ENCODE measurements around the gene XPO5. TPM values are rescaled to one million over a fixed set of nuclear protein-coding genes. Genes with fewer than 3 reads are reported as not detected.
A peak's percentile ranks its signal among the peaks of the same experiment; 100 is the strongest.

XPO5 gene
- total RNA-seq, 1 donor from 2014 or later = 35.0 TPM

DNA sequence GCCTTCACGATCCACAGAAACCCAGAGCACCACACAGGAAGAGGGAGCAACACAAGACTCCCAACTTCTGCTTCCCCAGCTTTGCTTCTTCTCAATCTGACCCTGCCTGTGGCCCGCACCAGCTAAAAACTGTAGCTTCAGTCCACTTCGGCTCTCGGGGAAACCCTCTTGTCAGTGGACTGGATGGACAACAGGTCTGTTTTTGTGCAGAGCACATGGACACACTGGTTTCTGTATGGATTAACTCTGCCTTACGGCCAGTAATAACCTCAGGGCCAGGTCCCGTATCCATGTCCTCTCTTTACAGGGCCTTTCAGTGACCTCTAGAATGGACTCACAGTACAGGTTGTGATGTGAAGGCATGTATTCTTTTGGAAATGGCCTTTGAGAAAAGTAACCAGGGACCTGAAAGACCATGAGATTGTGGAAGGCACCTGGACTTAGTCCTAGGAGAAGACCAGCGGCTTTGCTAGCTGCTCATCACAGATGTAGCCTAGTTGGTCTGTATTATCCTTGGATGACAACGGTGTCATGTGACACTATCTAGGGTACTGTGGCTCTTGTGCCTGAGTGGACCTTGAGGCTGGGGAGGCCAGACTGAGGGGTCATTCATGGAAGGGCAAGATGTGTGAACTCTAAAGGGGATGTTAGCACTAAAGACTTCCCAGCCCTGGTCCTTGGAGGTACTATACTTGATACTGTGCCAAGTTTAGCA lies 53.1 kb downstream of the XPO5 start:
- peaks cover 71 to 82% (median 80%) of the 10 kb centered on the region in 3 donors for H3K36me3 ChIP-seq (ENCODE audit: control insufficient read depth in 3 of 3, insufficient read depth in 3 of 3, low read length in 3 of 3)
- H3K4me3 ChIP-seq (ENCODE audit: low read length in 3 of 3) = no peak overlapping the region

DNA sequence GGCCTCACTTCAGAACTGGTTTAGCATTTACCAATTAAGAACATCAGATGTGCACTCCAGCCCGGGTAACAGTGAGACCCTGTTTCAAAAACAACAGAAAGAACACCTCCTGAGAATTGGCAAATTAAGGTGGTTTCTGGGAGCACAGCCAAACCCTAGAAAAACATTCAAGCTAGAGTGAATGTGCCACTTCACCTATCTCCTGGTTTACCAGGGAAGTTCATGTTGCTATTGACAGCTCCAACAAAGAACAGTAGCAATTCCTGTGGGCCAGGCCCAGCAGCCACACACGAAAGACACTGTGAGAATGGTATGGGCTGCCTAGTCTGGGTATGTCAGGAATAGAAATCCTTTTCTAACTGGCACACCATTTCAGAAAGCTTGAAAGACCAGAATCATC lies 54.0 kb downstream of the XPO5 start:
- H3K4me1 ChIP-seq (ENCODE audit: control insufficient read depth in 3 of 3, insufficient read depth in 3 of 3, low read length in 3 of 3) = peaks cover 12 to 16% (median 13%) of the 10 kb centered on the region in 3 donors
- H3K27ac ChIP-seq (ENCODE audit: low read depth, low read length) = no peak overlapping the region
- H3K27me3 ChIP-seq (ENCODE audit: control insufficient read depth in 3 of 3, insufficient read depth in 3 of 3, low read length in 3 of 3) = no peaks in the 10 kb centered on the region
- H3K9ac ChIP-seq (ENCODE audit: low read depth in 1 of 3, low read length in 3 of 3) = no peak overlapping the region
- no peaks in the 10 kb centered on the region for H3K9me3 ChIP-seq (ENCODE audit: control insufficient read depth in 3 of 3, low read length in 3 of 3)
- peaks cover 69 to 74% (median 72%) of the 10 kb centered on the region in 3 donors for H3K36me3 ChIP-seq (ENCODE audit: control insufficient read depth in 3 of 3, insufficient read depth in 3 of 3, low read length in 3 of 3)
- no peak overlapping the region for H3K4me3 ChIP-seq (ENCODE audit: low read length in 3 of 3)

More for the DNA sequence above, 53.1 kb downstream of the XPO5 start:
- Histone ChIP-seq H3K27ac (ENCODE audit: low read depth, low read length) (no peak overlapping the region), H3K4me1 (ENCODE audit: control insufficient read depth in 3 of 3, insufficient read depth in 3 of 3, low read length in 3 of 3) (peaks cover 8% of the 10 kb centered on the region in 3 donors), H3K9ac (ENCODE audit: low read depth in 1 of 3, low read length in 3 of 3) (no peak overlapping the region), H3K27me3 (ENCODE audit: control insufficient read depth in 3 of 3, insufficient read depth in 3 of 3, low read length in 3 of 3) (no peaks in the 10 kb centered on the region), H3K9me3 (ENCODE audit: control insufficient read depth in 3 of 3, low read length in 3 of 3) (no peaks in the 10 kb centered on the region)

DNA sequence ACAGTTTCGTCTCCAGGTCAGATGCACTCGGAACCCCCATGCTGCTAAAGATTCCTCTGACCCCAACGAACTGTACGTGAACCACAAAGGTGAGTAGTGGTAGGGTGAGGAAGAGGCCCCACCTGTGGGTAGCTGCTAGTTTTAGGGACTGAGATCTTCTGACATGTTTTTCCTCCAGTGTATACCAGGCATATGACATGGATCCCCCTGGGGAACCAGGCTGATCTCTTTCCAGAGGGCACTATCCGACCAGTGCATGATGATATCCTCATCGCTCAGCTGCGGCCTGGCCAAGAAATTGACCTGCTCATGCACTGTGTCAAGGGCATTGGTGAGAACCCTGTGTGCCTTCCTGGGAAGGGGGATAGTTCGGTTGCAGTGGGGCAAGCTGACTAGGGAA lies 55.7 kb downstream of the XPO5 start:
- Histone ChIP-seq H3K36me3 (ENCODE audit: control insufficient read depth in 3 of 3, insufficient read depth in 3 of 3, low read length in 3 of 3) (peaks cover 61 to 65% (median 61%) of the 10 kb centered on the region in 3 donors), H3K4me1 (ENCODE audit: control insufficient read depth in 3 of 3, insufficient read depth in 3 of 3, low read length in 3 of 3) (peaks cover 24 to 29% (median 24%) of the 10 kb centered on the region in 3 donors), H3K27me3 (ENCODE audit: control insufficient read depth in 3 of 3, insufficient read depth in 3 of 3, low read length in 3 of 3) (no peaks in the 10 kb centered on the region), H3K9ac (ENCODE audit: low read depth in 1 of 3, low read length in 3 of 3) (no peak overlapping the region), H3K27ac (ENCODE audit: low read depth, low read length) (no peak overlapping the region), H3K9me3 (ENCODE audit: control insufficient read depth in 3 of 3, low read length in 3 of 3) (no peaks in the 10 kb centered on the region), H3K4me3 (ENCODE audit: low read length in 3 of 3) (no peak overlapping the region)

DNA sequence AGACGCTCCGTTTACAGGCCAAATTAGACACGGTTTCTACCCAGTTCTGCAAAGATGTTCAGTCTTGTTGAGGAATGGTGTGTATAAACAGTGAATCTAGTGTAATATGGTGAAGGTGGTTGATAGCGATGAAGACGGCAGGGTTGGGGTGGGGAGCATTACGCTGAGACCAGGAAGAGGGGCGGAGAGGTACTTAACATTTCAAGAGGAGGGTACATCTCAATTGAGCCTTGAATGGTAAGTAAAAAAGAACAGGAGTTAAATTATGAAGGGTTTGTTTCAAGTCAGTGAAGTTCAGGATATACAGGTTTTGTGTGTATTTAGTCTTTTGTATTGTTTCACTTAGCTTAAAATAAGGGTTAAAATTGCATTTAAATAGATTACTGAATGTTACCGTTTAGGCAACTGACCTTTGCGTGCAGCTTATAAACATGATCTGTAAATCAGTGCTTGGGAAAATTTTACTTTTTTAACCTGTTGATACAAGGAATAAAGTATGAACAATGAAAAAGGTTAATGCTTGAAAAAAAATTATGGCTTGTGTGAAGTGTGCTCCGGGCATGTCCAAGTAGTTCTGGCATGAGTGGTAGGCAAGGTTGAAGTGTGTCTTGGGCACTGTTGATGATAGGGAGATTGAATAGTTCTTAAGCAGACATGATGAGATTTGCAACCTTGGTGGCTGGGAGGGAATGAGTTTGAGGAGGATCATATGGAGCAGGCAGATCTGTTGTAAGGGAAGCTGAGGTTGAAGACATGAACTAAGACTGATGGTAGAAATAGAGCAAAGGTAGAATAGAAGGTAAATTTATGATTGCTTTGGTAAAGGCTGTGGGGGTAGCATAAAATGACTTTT lies 58.1 kb downstream of the XPO5 start:
- H3K4me1 ChIP-seq (ENCODE audit: control insufficient read depth in 3 of 3, insufficient read depth in 3 of 3, low read length in 3 of 3) = peaks cover 26 to 36% (median 32%) of the 10 kb centered on the region in 3 donors
- peaks cover 54 to 62% (median 59%) of the 10 kb centered on the region in 3 donors for H3K36me3 ChIP-seq (ENCODE audit: control insufficient read depth in 3 of 3, insufficient read depth in 3 of 3, low read length in 3 of 3)
- no peaks in the 10 kb centered on the region for H3K27me3 ChIP-seq (ENCODE audit: control insufficient read depth in 3 of 3, insufficient read depth in 3 of 3, low read length in 3 of 3)
- peak overlapping the region; percentile 86 for H3K27ac ChIP-seq (ENCODE audit: low read depth, low read length)
- peak overlapping the region; percentile 91 to 95 (median 94) for H3K9ac ChIP-seq (ENCODE audit: low read depth in 1 of 3, low read length in 3 of 3)
- no peaks in the 10 kb centered on the region for H3K9me3 ChIP-seq (ENCODE audit: control insufficient read depth in 3 of 3, low read length in 3 of 3)
- peak overlapping the region; percentile 87 to 100 (median 87) for H3K4me3 ChIP-seq (ENCODE audit: low read length in 3 of 3)

DNA sequence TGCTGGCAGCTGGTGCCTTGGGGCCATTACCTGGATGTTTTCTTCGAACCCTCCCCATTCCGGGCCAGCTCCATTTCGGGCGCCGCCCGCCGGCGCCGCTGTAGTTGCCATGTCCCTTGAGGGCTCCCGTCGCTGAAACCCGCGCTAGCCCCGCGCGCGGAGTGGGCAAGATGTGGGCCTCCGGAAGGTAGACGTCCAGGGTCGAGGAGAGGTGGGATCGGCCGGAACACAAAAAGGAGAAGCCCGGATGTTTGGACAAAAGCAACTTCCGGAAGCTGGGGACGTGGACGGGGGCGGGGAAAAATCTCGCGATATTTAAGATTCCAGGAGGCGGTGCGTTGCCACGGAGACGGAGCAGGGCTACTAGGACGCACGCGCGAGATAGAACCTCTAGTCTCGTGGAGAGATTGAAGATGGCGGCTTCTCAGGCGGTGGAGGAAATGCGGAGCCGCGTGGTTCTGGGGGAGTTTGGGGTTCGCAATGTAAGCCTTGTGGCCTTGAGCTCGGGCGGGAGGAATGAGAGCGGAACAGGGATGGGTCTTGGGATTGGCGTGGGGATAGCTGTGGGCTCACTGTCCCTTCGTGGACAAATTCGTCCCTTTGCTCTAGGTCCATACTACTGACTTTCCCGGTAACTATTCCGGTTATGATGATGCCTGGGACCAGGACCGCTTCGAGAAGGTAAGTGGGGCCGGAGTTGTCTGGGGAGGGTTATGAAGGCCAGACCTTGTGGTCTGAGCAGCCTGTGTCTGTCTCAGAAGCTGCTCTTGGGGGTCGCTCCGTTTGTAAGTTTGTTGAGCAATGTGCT lies 58.9 kb downstream of the XPO5 start, which contains the start of the genes POLR1C and YIPF3:
POLR1C (plus strand) TSS at position 393 of the 808 bp plus-strand sequence; CDS start at position 414, 21 bp downstream.
YIPF3 (minus strand) TSS at position 230 of the 808 bp plus-strand sequence; CDS start at position 111, 119 bp downstream.
- Histone ChIP-seq H3K36me3 (ENCODE audit: control insufficient read depth in 3 of 3, insufficient read depth in 3 of 3, low read length in 3 of 3) (peaks cover 55 to 62% (median 59%) of the 10 kb centered on the region in 3 donors), H3K4me1 (ENCODE audit: control insufficient read depth in 3 of 3, insufficient read depth in 3 of 3, low read length in 3 of 3) (peaks cover 33 to 41% (median 35%) of the 10 kb centered on the region in 3 donors), H3K9me3 (ENCODE audit: control insufficient read depth in 3 of 3, low read length in 3 of 3) (no peaks in the 10 kb centered on the region), H3K4me3 (ENCODE audit: low read length in 3 of 3) (peak within 1 kb of the TSS; percentile 87 to 100 (median 97)), H3K27me3 (ENCODE audit: control insufficient read depth in 3 of 3, insufficient read depth in 3 of 3, low read length in 3 of 3) (no peaks in the 10 kb centered on the region), H3K9ac (ENCODE audit: low read depth in 1 of 3, low read length in 3 of 3) (peak within 1 kb of the TSS; percentile 94 to 95 (median 95)), H3K27ac (ENCODE audit: low read depth, low read length) (peak within 1 kb of the TSS; percentile 86)

DNA sequence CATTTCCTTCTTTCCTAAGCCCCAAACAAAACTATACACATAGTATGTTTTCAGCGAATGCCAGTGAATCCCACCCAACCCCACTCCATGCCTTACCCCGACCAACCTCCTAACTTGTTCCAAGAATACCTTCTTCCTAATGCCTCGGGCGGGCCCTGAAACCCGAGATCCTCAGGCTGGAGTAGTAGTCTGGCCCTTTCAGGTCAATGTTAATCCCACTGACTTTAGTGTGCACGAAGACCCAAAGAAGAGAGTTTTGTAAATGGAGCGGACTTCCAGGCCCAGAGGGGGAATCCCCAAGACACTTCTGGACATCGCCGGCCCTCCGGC lies 59.5 kb downstream of the XPO5 start:
- no peaks in the 10 kb centered on the region for H3K27me3 ChIP-seq (ENCODE audit: control insufficient read depth in 3 of 3, insufficient read depth in 3 of 3, low read length in 3 of 3)
- H3K27ac ChIP-seq (ENCODE audit: low read depth, low read length) = peak overlapping the region; percentile 86
- peaks cover 55 to 62% (median 58%) of the 10 kb centered on the region in 3 donors for H3K36me3 ChIP-seq (ENCODE audit: control insufficient read depth in 3 of 3, insufficient read depth in 3 of 3, low read length in 3 of 3)
- H3K4me1 ChIP-seq (ENCODE audit: control insufficient read depth in 3 of 3, insufficient read depth in 3 of 3, low read length in 3 of 3) = peaks cover 34 to 41% (median 35%) of the 10 kb centered on the region in 3 donors
- H3K4me3 ChIP-seq (ENCODE audit: low read length in 3 of 3) = peak overlapping the region; percentile 87 to 100 (median 97)
- H3K9ac ChIP-seq (ENCODE audit: low read depth in 1 of 3, low read length in 3 of 3) = peak overlapping the region; percentile 94 to 95 (median 95)
- no peaks in the 10 kb centered on the region for H3K9me3 ChIP-seq (ENCODE audit: control insufficient read depth in 3 of 3, low read length in 3 of 3)

DNA sequence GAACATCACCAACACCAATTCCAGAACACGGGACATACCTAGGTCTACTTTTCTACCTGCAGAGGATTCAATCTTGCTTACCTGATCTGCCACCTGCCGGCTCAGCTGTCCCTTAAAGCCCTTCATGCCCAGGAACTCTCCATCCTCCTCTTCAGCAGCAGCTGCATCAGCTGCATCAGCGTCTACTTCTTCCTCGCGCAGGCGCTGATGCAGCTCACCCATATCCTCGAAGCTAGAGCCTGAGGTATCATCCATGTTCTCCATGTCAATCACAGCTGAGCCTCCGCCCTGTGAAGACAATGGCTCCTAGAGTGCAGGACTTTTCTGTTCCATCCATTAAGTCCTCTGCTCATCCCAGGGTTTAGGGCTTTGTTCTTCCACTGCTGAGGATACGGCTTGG lies 60.0 kb downstream of the XPO5 start:
- Histone ChIP-seq H3K36me3 (ENCODE audit: control insufficient read depth in 3 of 3, insufficient read depth in 3 of 3, low read length in 3 of 3) (peaks cover 54 to 62% (median 54%) of the 10 kb centered on the region in 3 donors), H3K4me3 (ENCODE audit: low read length in 3 of 3) (peak overlapping the region; percentile 87 to 100 (median 97)), H3K4me1 (ENCODE audit: control insufficient read depth in 3 of 3, insufficient read depth in 3 of 3, low read length in 3 of 3) (peaks cover 37 to 43% (median 37%) of the 10 kb centered on the region in 3 donors), H3K9me3 (ENCODE audit: control insufficient read depth in 3 of 3, low read length in 3 of 3) (no peaks in the 10 kb centered on the region), H3K27ac (ENCODE audit: low read depth, low read length) (peak overlapping the region; percentile 86), H3K9ac (ENCODE audit: low read depth in 1 of 3, low read length in 3 of 3) (peak overlapping the region; percentile 94 to 95 (median 95)), H3K27me3 (ENCODE audit: control insufficient read depth in 3 of 3, insufficient read depth in 3 of 3, low read length in 3 of 3) (no peaks in the 10 kb centered on the region)

DNA sequence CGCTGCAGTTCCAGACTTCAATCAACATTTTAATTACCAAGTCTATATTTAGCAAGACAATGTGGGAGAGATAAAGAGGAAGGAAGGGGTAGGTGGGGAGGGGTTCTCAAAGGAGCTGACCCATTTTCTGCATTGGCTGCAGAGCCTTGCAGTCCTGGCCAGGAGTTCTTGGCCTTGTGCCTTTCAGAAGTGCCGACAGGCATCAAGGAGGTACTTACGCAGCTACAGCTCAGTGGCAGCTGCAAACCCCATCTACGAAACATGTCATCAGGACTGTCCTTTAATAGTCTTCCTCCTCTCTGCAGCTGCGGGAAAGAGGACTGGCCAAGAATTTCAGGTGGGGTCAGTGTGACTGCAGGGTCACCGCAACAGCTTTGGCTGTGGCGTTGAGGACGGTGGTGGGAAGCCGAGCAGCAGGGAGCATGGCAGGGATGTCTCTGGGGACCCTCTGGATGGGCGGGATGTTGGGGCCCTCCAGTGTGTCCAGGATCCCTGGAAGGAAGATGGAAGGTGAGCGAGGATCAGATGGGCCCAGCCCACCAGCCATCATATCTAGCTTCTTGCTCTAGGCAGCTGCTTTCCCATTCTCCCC lies 63.9 kb downstream of the XPO5 start:
- Histone ChIP-seq H3K4me1 (ENCODE audit: control insufficient read depth in 3 of 3, insufficient read depth in 3 of 3, low read length in 3 of 3) (peaks cover 40 to 46% (median 41%) of the 10 kb centered on the region in 3 donors), H3K27me3 (ENCODE audit: control insufficient read depth in 3 of 3, insufficient read depth in 3 of 3, low read length in 3 of 3) (peaks cover 3 to 21% (median 19%) of the 10 kb centered on the region in 3 donors), H3K9ac (ENCODE audit: low read depth in 1 of 3, low read length in 3 of 3) (peak overlapping the region in 1 of 3 donors; percentile 33), H3K4me3 (ENCODE audit: low read length in 3 of 3) (no peak overlapping the region), H3K27ac (ENCODE audit: low read depth, low read length) (no peak overlapping the region), H3K36me3 (ENCODE audit: control insufficient read depth in 3 of 3, insufficient read depth in 3 of 3, low read length in 3 of 3) (peaks cover 37 to 46% (median 38%) of the 10 kb centered on the region in 3 donors), H3K9me3 (ENCODE audit: control insufficient read depth in 3 of 3, low read length in 3 of 3) (no peaks in the 10 kb centered on the region)

DNA sequence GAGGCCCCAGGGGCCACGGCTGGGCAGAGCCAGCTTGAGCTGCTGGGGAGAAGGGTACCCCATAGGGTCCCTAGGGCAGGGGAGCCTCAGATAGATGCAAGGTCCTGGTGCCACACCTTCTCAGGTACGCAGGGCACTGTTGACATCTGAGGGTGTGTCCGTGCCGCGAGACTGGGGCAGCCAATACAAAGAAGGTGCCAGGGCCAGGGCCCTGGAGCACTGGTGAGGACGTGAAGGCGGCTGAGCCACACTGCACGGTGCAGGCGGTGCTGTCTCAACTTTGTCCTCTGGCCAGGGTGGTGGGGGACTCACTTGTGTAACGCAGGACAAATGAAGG lies 65.0 kb downstream of the XPO5 start:
- Histone ChIP-seq H3K4me3 (ENCODE audit: low read length in 3 of 3) (peak overlapping the region; percentile 69 to 73 (median 70)), H3K9ac (ENCODE audit: low read depth in 1 of 3, low read length in 3 of 3) (peak overlapping the region in 1 of 3 donors; percentile 69), H3K36me3 (ENCODE audit: control insufficient read depth in 3 of 3, insufficient read depth in 3 of 3, low read length in 3 of 3) (peaks cover 37 to 46% (median 38%) of the 10 kb centered on the region in 3 donors), H3K4me1 (ENCODE audit: control insufficient read depth in 3 of 3, insufficient read depth in 3 of 3, low read length in 3 of 3) (peaks cover 38 to 46% (median 40%) of the 10 kb centered on the region in 3 donors), H3K27me3 (ENCODE audit: control insufficient read depth in 3 of 3, insufficient read depth in 3 of 3, low read length in 3 of 3) (peaks cover 3 to 21% (median 19%) of the 10 kb centered on the region in 3 donors), H3K9me3 (ENCODE audit: control insufficient read depth in 3 of 3, low read length in 3 of 3) (no peaks in the 10 kb centered on the region), H3K27ac (ENCODE audit: low read depth, low read length) (no peak overlapping the region)

Data from skeletal muscle tissue (tissue), 4 donors.